Ishikawa (cell line): Measurements from ENCODE around the gene PRG2.

ENCODE experiments used
- CEBPB ChIP-seq: IDR thresholded peaks from 2 replicates; pipeline ENCODE4 v1.6.1; 2012
- CREB1 ChIP-seq: IDR thresholded peaks from 2 replicates; pipeline ENCODE4 v1.6.1; 2012; ENCODE audit warnings: low read depth
- EGR1 ChIP-seq: IDR thresholded peaks from 2 replicates; pipeline ENCODE4 v1.6.1; 2012
- EP300 ChIP-seq: IDR thresholded peaks from 2 replicates; pipeline ENCODE4 v1.6.1; 2012; ENCODE audit warnings: borderline replicate concordance
- FOXM1 ChIP-seq: IDR thresholded peaks from 2 replicates; pipeline ENCODE4 v1.6.1; 2012; ENCODE audit warnings: low read depth, borderline replicate concordance
- NFIC ChIP-seq: IDR thresholded peaks from 2 replicates; pipeline ENCODE4 v1.6.1; 2012
- RAD21 ChIP-seq: IDR thresholded peaks from 2 replicates; pipeline ENCODE4 v1.6.1; 2012; ENCODE audit warnings: low read depth
- TAF1 ChIP-seq: IDR thresholded peaks from 2 replicates; pipeline ENCODE4 v1.6.1; 2012; ENCODE audit warnings: low read depth, mild to moderate bottlenecking
- TCF12 ChIP-seq: IDR thresholded peaks from 2 replicates; pipeline ENCODE4 v1.6.1; 2012; ENCODE audit warnings: low read depth
- TEAD4 ChIP-seq: IDR thresholded peaks from 2 replicates; pipeline ENCODE4 v1.6.1; 2012
- YY1 ChIP-seq: IDR thresholded peaks from 2 replicates; pipeline ENCODE4 v1.6.1; 2012; ENCODE audit warnings: low read depth
- ZBTB7A ChIP-seq: IDR thresholded peaks from 2 replicates; pipeline ENCODE4 v1.6.1; 2012; ENCODE audit warnings: low read depth
- TF ChIP-seq, protein P1 (sequence below): IDR thresholded peaks from 2 replicates; pipeline ENCODE4 v1.6.1; 2012; ENCODE audit warnings: low read depth, mild to moderate bottlenecking
- TF ChIP-seq, protein P2 (sequence below): IDR thresholded peaks from 2 replicates; pipeline ENCODE4 v1.6.1; 2012
- TF ChIP-seq, protein P3 (sequence below): IDR thresholded peaks from 2 replicates; pipeline ENCODE4 v1.6.1; 2012

The PRG2 gene

DNA sequence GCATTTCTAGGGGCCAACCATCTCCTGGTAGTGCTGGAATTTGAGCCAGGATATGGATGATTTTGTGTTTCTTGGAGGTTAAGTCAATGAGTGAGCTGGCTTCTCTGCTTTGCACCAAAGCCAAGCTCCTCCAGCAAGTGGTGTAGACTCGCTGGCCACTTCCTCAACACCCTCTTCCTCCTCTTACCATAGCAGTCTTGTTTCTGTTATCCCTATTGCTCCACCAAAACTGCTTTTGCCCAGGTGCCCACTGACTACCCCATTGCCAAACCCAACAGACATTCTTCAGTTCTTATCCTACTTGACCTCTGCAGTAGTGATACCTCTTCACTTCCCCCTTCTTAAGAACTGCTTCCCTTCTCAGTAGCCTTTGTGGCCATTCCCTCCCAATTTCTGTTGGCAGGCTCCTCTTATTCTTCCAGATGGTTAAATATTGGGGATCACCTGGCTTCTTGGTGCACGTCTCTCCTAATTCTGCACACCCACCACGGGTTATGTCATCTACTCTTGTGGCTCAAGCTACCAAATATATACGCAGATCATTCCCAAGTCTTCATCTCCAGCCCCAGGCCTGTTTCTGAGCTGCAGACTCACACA is 7.0 kb upstream of the PRG2 start:
- TF ChIP-seq FOXM1 = no peak
- TF ChIP-seq RAD21 = no peak
- TF ChIP-seq, protein P1, sequence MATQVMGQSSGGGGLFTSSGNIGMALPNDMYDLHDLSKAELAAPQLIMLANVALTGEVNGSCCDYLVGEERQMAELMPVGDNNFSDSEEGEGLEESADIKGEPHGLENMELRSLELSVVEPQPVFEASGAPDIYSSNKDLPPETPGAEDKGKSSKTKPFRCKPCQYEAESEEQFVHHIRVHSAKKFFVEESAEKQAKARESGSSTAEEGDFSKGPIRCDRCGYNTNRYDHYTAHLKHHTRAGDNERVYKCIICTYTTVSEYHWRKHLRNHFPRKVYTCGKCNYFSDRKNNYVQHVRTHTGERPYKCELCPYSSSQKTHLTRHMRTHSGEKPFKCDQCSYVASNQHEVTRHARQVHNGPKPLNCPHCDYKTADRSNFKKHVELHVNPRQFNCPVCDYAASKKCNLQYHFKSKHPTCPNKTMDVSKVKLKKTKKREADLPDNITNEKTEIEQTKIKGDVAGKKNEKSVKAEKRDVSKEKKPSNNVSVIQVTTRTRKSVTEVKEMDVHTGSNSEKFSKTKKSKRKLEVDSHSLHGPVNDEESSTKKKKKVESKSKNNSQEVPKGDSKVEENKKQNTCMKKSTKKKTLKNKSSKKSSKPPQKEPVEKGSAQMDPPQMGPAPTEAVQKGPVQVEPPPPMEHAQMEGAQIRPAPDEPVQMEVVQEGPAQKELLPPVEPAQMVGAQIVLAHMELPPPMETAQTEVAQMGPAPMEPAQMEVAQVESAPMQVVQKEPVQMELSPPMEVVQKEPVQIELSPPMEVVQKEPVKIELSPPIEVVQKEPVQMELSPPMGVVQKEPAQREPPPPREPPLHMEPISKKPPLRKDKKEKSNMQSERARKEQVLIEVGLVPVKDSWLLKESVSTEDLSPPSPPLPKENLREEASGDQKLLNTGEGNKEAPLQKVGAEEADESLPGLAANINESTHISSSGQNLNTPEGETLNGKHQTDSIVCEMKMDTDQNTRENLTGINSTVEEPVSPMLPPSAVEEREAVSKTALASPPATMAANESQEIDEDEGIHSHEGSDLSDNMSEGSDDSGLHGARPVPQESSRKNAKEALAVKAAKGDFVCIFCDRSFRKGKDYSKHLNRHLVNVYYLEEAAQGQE = no peak

DNA sequence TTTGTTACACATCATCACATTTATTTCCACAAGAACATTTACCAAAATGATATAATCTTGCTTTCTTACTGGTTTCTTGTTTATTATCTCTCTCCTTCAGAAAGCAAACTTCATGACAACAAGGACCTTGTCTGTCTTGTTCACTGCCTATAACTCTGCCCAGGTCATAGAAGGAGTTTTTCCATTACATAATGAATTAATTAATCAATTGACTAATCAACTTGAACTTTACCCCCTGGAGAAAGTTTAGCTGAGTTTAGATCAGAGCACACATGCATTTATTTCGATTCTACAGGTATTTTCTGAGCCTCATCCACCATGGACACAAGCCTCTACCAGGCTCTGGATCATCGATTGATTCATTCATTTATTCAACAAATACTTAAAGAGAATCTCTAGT is 6.3 kb upstream of the PRG2 start:
- no peak for TF ChIP-seq TAF1
- TF ChIP-seq EGR1 = no peak
- TF ChIP-seq, protein P2, sequence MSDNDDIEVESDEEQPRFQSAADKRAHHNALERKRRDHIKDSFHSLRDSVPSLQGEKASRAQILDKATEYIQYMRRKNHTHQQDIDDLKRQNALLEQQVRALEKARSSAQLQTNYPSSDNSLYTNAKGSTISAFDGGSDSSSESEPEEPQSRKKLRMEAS = no peak
- no peak for TF ChIP-seq RAD21
- TF ChIP-seq TCF12 = no peak
- no peak for TF ChIP-seq ZBTB7A
- TF ChIP-seq TEAD4 = no peak
- TF ChIP-seq NFIC = no peak
- TF ChIP-seq FOXM1 = no peak
- TF ChIP-seq EP300 = no peak
- TF ChIP-seq, protein P3, sequence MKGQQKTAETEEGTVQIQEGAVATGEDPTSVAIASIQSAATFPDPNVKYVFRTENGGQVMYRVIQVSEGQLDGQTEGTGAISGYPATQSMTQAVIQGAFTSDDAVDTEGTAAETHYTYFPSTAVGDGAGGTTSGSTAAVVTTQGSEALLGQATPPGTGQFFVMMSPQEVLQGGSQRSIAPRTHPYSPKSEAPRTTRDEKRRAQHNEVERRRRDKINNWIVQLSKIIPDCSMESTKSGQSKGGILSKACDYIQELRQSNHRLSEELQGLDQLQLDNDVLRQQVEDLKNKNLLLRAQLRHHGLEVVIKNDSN = no peak
- TF ChIP-seq YY1 = no peak
- no peak for TF ChIP-seq CEBPB
- TF ChIP-seq, protein P1 = no peak
- no peak for TF ChIP-seq CREB1

DNA sequence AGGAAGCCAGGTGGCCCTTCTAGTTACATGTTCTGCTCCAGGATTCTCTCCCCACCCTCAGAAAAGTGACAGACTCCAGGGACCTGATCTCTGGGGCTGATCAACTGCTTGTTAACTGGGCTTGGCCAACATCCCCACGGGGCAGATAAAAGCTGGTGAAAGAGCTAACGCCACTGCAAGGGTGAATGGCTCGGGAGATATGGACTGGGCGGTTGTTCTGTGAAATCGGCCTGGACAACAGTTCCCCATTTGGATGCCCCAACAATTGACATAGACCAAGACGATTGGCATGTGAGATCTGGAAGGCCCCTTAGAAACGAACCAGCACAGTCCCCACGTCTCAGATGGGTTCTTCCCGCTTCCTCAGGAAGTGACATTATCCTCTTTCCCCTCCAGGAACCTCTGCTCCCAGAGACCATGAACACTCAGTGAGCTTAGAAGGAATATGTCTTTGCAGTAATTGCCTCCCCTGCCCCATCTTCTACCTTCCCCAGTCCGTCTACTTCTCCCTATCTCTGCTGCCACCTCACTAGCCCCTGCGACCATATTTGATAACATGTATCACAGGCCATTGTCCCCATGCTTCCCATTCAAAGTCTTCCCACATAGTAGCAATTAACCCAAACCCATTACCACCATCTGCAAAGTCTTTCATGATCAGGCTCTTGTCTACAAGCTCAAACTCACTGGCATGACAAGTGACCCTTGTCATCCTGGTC is 5.6 kb upstream of the PRG2 start:
- TF ChIP-seq EGR1 (no peak), CREB1 (no peak), NFIC (no peak), YY1 (no peak), FOXM1 (no peak), ZBTB7A (no peak), TEAD4 (no peak), EP300 (no peak), CEBPB (no peak), TCF12 (no peak)
- TF ChIP-seq, protein P2 = no peak
- TF ChIP-seq, protein P1 = no peak
- TF ChIP-seq, protein P3 = no peak

DNA sequence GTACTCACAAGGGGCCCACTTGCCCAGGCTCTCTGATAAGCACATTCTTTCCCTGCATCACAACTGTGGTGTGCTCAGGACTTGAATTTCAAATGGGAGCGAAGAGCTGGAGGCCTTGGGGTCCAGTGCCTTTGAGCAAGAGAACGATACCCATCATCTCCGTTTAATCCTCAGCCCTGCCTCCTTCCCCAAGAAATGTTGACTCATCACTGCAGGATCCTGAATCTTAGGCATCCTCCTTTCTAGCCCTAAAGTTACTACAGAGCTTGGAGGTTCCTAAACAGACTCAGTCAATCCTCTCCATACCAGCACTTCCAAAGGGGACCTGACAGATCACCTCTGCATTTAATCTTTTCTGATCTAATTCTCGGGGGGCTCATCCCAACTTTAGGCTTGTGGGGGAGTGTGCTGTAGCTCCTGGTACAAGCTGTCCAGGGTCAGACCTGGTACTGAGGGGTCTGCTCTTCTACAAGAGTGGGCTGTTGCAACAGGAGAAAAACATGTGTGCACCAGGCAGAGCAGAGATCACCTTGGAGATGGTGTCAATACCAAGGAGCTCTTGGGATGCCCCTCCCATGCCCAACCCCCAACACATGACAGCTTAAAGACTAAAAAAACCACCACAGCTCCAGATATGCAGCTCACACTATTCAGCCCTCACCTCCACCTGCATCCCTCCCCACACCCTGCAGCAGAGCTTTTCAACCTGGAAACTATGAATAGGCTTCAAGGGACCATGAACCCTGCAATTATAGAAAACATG is 3.9 kb upstream of the PRG2 start:
- TF ChIP-seq FOXM1 (no peak), TAF1 (no peak), TEAD4 (no peak), YY1 (no peak), CEBPB (no peak), TCF12 (no peak), ZBTB7A (no peak), EP300 (no peak), EGR1 (no peak), RAD21 (no peak), CREB1 (no peak), NFIC (no peak)
- TF ChIP-seq, protein P1 = no peak
- TF ChIP-seq, protein P3 = no peak
- TF ChIP-seq, protein P2 = no peak
